Breast epithelium (tissue), 3 donors: Measurements from ENCODE around the gene ADRA1B.

Experiments
- CTCF ChIP-seq, 3 donors: fragments of 450-650 bp; IDR thresholded peaks; one replicate each; pipeline ENCODE4 v1.5.1; 2016 to 2017; ENCODE audit warnings: antibody characterized with exemption in 3 of 3, mild to moderate bottlenecking in 3 of 3, moderate library complexity in 3 of 3
- POLR2A ChIP-seq: fragments of 450-650 bp; IDR thresholded peaks from one replicate; pipeline ENCODE4 v1.6.1; 2016; ENCODE audit warnings: antibody characterized with exemption, mild to moderate bottlenecking, moderate library complexity

DNA sequence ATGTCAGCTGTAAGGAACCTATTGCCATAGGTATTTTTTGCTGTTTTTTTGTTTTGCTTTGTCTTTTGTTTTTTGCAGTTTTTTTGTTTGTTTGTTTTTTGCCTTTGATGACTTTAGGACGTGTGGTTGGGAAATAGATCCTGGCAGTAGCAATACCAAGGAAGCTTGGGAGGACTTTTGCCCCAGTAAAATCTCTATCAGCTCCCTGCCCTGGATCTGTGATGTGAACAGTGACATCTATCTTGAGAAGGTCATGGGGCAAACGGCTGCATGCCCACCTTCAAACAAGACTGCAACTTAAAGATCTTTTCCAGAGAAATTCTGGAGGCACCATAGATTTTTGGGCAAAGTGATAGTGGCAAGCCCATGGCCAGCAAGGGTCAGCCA is 5.4 kb upstream of the ADRA1B start:
- TF ChIP-seq POLR2A (no peak), CTCF (IDR thresholded peaks at IDR 0.05) (no peak)
